GM23338 (cell line): ENCODE measurements around the gene LMAN1L. TPM values are rescaled to one million over a fixed set of nuclear protein-coding genes. Genes with fewer than 3 reads are reported as not detected.

Source experiments
- ATAC-seq: fragments of 200-7000 bp; cut with Tn5 transposase; 3 replicates; pipeline ENCODE4 v1.9.1; 2020
- DNase-seq: peaks from one replicate; pipeline ENCODE4 v3.0.0-alpha.2; 2015; ENCODE audit warnings: low spot score
- H2AFZ ChIP-seq: fragments of 200-600 bp; sonication (generic); 2 replicates; pipeline ENCODE4 v1.8.0; 2016; ENCODE audit warnings: antibody characterized with exemption, mild to moderate bottlenecking, moderate library complexity
- H3F3A ChIP-seq: fragments of 200-600 bp; sonication (generic); replicated peaks from 2 replicates; pipeline ENCODE4 v1.8.0; 2017; ENCODE audit warnings: antibody characterized with exemption, mixed run types, low read depth
- H3K27ac ChIP-seq: fragments of 200-600 bp; sonication (generic); 2 replicates; pipeline ENCODE4 v1.6.1; 2016; ENCODE audit warnings: low read depth
- H3K27me3 ChIP-seq: fragments of 200-600 bp; sonication (generic); 2 replicates; pipeline ENCODE4 v1.8.0; 2016; ENCODE audit warnings: mild to moderate bottlenecking, mixed run types, moderate library complexity; ENCODE audit not compliant: insufficient read depth
- H3K36me3 ChIP-seq: fragments of 200-600 bp; sonication (generic); 2 replicates; pipeline ENCODE4 v1.8.0; 2016; ENCODE audit warnings: mild to moderate bottlenecking; ENCODE audit not compliant: insufficient read depth
- H3K4me1 ChIP-seq: fragments of 200-600 bp; sonication (generic); 2 replicates; pipeline ENCODE4 v1.8.0; 2016; ENCODE audit warnings: mild to moderate bottlenecking, moderate library complexity; ENCODE audit not compliant: insufficient read depth
- H3K4me2 ChIP-seq: fragments of 200-600 bp; sonication (generic); 2 replicates; pipeline ENCODE4 v1.7.1; 2017; ENCODE audit warnings: mixed run types
- H3K4me3 ChIP-seq: fragments of 200-600 bp; sonication (generic); 2 replicates; pipeline ENCODE4 v1.6.1; 2016; ENCODE audit warnings: mixed run types
- H3K79me2 ChIP-seq: fragments of 200-600 bp; sonication (generic); replicated peaks from 2 replicates; pipeline ENCODE4 v1.8.0; 2017; ENCODE audit warnings: mild to moderate bottlenecking; ENCODE audit not compliant: insufficient read depth
- H3K9me2 ChIP-seq: fragments of 200-600 bp; sonication (generic); 2 replicates; pipeline ENCODE4 v1.8.0; 2017; ENCODE audit not compliant: insufficient read depth
- H4K20me1 ChIP-seq: fragments of 200-600 bp; sonication (generic); replicated peaks from 2 replicates; pipeline ENCODE4 v1.8.0; 2017; ENCODE audit warnings: mild to moderate bottlenecking; ENCODE audit not compliant: insufficient read depth
- H3K27ac Mint-ChIP-seq: 2 replicates; pipeline ENCODE4 v1.8.0; 2020; ENCODE audit warnings: inconsistent platforms, mild to moderate bottlenecking, moderate library complexity, mixed read lengths
- H3K27me3 Mint-ChIP-seq: 3 replicates; pipeline ENCODE4 v1.8.0; 2022; ENCODE audit warnings: low read depth, mild to moderate bottlenecking, moderate library complexity, mixed read lengths, inconsistent platforms; ENCODE audit not compliant: insufficient read depth, poor library complexity
- H3K36me3 Mint-ChIP-seq: 3 replicates; pipeline ENCODE4 v1.8.0; 2021; ENCODE audit warnings: low read depth, mild to moderate bottlenecking, inconsistent platforms, moderate library complexity, mixed read lengths
- H3K4me1 Mint-ChIP-seq: 3 replicates; pipeline ENCODE4 v1.8.0; 2020; ENCODE audit warnings: mild to moderate bottlenecking, inconsistent platforms, mixed read lengths
- H3K4me3 Mint-ChIP-seq: 3 replicates; pipeline ENCODE4 v1.8.0; 2021; ENCODE audit warnings: moderate library complexity, mild to moderate bottlenecking, inconsistent platforms, mixed read lengths
- H3K9me3 Mint-ChIP-seq: 3 replicates; pipeline ENCODE4 v1.8.0; 2020; ENCODE audit warnings: moderate library complexity, mild to moderate bottlenecking, inconsistent platforms, mixed read lengths
- CREB1 ChIP-seq: fragments of 250-450 bp; sonication (Bioruptor Pico); IDR thresholded peaks from 2 replicates; pipeline ENCODE4 v1.5.0; 2020; ENCODE audit warnings: low read depth, mild to moderate bottlenecking, moderate library complexity
- ETS1 ChIP-seq: IDR thresholded peaks from 2 replicates; pipeline ENCODE4 v1.6.1; 2016; ENCODE audit warnings: antibody characterized with exemption
- EZH2 ChIP-seq: fragments of 200-600 bp; sonication (generic); IDR thresholded peaks from one replicate; pipeline ENCODE4 v1.8.0; 2017; ENCODE audit warnings: antibody characterized with exemption, mild to moderate bottlenecking, low read depth; ENCODE audit not compliant: unreplicated experiment
- EZH2phosphoT487 ChIP-seq: fragments of 200-600 bp; sonication (generic); IDR thresholded peaks from one replicate; pipeline ENCODE4 v1.8.1; 2018; ENCODE audit warnings: antibody characterized with exemption; ENCODE audit not compliant: unreplicated experiment
- JUNB ChIP-seq: IDR thresholded peaks from one replicate; pipeline ENCODE4 v1.6.1; 2016; ENCODE audit warnings: antibody characterized with exemption; ENCODE audit not compliant: unreplicated experiment
- NANOG ChIP-seq: IDR thresholded peaks from 2 replicates; pipeline ENCODE4 v1.6.1; 2016; ENCODE audit warnings: antibody characterized with exemption, borderline replicate concordance
- POLR2AphosphoS5 ChIP-seq: IDR thresholded peaks from 2 replicates; pipeline ENCODE4 v1.6.1; 2016; ENCODE audit warnings: antibody characterized with exemption, low read depth
- REST ChIP-seq: IDR thresholded peaks from one replicate; pipeline ENCODE4 v1.6.1; 2018; ENCODE audit warnings: antibody characterized with exemption; ENCODE audit not compliant: unreplicated experiment
- STAT1 ChIP-seq: IDR thresholded peaks from one replicate; pipeline ENCODE4 v1.6.1; 2016; ENCODE audit warnings: antibody characterized with exemption; ENCODE audit not compliant: unreplicated experiment
- ZNF114 ChIP-seq: fragments of 250-450 bp; sonication (Bioruptor Pico); IDR thresholded peaks from 2 replicates; pipeline ENCODE4 v1.5.0; 2020; ENCODE audit warnings: mild to moderate bottlenecking, moderate library complexity
- ZNF331 ChIP-seq: fragments of 250-450 bp; sonication (Bioruptor Pico); IDR thresholded peaks from 2 replicates; pipeline ENCODE4 v1.5.0; 2020; ENCODE audit warnings: low read depth, mild to moderate bottlenecking, moderate library complexity
- polyA plus RNA-seq: library from polyadenylated mRNA; unstranded; fragments of >200 nt; fragmentation: Nextera tagmentation; extraction: Ambion mirVana; gene quantifications from 2 replicates; pipeline ENCODE4 v1.2.1, GENCODE V29; 2016
- total RNA-seq: library from RNA; depleted of rRNA; stranded (reverse); fragments of >200 nt; shearing (Covaris generic); gene quantifications from 2 replicates; pipeline ENCODE4 v1.2.3, GENCODE V29; 2014
- TF ChIP-seq, protein P1 (sequence below): fragments of 250-450 bp; sonication (Bioruptor Pico); IDR thresholded peaks from 2 replicates; pipeline ENCODE4 v1.5.0; 2020; ENCODE audit warnings: mild to moderate bottlenecking, moderate library complexity
- TF ChIP-seq, protein P2 (sequence below), 2 experiments: fragments of 200-600 bp in 1 of 2; sonication (generic) in 1 of 2; conservative IDR thresholded peaks; 2 replicates each; pipeline versions ENCODE4 v1.5.1 to v1.6.1; 2016 to 2017; ENCODE audit warnings: antibody characterized with exemption in 2 of 2, low read depth in 2 of 2, mild to moderate bottlenecking in 2 of 2, moderate library complexity in 1 of 2

LMAN1L gene
- total and polyA plus RNA-seq, 2 experiments from 2014 or later = not detected

- Histone ChIP-seq H3K4me2 (peak overlapping the region; percentile 96), H3K4me3 (peak overlapping the region; percentile 79), H3F3A (peaks cover 3% of the 10 kb centered on the region), H4K20me1 (peaks cover 30% of the 10 kb centered on the region), H3K27ac (no peak overlapping the region), H3K27me3 (peaks cover 19% of the 10 kb centered on the region), H3K9me2 (no peaks in the 10 kb centered on the region), H3K36me3 (no peaks in the 10 kb centered on the region), H2AFZ (no peak overlapping the region), H3K79me2 (peaks cover 5% of the 10 kb centered on the region), H3K4me1 (peaks cover 17% of the 10 kb centered on the region)
- peak overlapping the region; percentile 82 for H3K4me3 Mint-ChIP-seq
- no peak for DNase-seq
- H3K4me1 Mint-ChIP-seq = peaks cover 36% of the 10 kb centered on the region
- H3K27ac Mint-ChIP-seq = no peak overlapping the region
- peak; percentile 11 for ATAC-seq
- H3K9me3 Mint-ChIP-seq = no peaks in the 10 kb centered on the region
- no peaks in the 10 kb centered on the region for H3K36me3 Mint-ChIP-seq
- TF ChIP-seq ZNF331 (CRISPR knock-in tag) = no peak
- TF ChIP-seq CREB1 = no peak
- no peak for TF ChIP-seq NANOG
- no peak for TF ChIP-seq POLR2AphosphoS5
- TF ChIP-seq, protein P1, sequence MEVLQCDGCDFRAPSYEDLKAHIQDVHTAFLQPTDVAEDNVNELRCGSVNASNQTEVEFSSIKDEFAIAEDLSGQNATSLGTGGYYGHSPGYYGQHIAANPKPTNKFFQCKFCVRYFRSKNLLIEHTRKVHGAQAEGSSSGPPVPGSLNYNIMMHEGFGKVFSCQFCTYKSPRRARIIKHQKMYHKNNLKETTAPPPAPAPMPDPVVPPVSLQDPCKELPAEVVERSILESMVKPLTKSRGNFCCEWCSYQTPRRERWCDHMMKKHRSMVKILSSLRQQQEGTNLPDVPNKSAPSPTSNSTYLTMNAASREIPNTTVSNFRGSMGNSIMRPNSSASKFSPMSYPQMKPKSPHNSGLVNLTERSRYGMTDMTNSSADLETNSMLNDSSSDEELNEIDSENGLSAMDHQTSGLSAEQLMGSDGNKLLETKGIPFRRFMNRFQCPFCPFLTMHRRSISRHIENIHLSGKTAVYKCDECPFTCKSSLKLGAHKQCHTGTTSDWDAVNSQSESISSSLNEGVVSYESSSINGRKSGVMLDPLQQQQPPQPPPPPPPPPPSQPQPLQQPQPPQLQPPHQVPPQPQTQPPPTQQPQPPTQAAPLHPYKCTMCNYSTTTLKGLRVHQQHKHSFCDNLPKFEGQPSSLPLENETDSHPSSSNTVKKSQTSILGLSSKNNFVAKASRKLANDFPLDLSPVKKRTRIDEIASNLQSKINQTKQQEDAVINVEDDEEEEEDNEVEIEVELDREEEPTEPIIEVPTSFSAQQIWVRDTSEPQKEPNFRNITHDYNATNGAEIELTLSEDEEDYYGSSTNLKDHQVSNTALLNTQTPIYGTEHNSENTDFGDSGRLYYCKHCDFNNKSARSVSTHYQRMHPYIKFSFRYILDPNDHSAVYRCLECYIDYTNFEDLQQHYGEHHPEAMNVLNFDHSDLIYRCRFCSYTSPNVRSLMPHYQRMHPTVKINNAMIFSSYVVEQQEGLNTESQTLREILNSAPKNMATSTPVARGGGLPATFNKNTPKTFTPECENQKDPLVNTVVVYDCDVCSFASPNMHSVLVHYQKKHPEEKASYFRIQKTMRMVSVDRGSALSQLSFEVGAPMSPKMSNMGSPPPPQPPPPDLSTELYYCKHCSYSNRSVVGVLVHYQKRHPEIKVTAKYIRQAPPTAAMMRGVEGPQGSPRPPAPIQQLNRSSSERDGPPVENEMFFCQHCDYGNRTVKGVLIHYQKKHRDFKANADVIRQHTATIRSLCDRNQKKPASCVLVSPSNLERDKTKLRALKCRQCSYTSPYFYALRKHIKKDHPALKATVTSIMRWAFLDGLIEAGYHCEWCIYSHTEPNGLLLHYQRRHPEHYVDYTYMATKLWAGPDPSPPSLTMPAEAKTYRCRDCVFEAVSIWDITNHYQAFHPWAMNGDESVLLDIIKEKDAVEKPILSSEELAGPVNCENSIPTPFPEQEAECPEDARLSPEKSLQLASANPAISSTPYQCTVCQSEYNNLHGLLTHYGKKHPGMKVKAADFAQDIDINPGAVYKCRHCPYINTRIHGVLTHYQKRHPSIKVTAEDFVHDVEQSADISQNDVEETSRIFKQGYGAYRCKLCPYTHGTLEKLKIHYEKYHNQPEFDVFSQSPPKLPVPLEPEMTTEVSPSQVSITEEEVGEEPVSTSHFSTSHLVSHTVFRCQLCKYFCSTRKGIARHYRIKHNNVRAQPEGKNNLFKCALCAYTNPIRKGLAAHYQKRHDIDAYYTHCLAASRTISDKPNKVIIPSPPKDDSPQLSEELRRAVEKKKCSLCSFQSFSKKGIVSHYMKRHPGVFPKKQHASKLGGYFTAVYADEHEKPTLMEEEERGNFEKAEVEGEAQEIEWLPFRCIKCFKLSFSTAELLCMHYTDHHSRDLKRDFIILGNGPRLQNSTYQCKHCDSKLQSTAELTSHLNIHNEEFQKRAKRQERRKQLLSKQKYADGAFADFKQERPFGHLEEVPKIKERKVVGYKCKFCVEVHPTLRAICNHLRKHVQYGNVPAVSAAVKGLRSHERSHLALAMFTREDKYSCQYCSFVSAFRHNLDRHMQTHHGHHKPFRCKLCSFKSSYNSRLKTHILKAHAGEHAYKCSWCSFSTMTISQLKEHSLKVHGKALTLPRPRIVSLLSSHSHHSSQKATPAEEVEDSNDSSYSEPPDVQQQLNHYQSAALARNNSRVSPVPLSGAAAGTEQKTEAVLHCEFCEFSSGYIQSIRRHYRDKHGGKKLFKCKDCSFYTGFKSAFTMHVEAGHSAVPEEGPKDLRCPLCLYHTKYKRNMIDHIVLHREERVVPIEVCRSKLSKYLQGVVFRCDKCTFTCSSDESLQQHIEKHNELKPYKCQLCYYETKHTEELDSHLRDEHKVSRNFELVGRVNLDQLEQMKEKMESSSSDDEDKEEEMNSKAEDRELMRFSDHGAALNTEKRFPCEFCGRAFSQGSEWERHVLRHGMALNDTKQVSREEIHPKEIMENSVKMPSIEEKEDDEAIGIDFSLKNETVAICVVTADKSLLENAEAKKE (CRISPR knock-in tag) = no peak
- TF ChIP-seq STAT1 = no peak
- TF ChIP-seq REST = no peak
- no peak for TF ChIP-seq ETS1
- TF ChIP-seq EZH2phosphoT487 = no peak
- no peak for TF ChIP-seq JUNB
- no peak for TF ChIP-seq EZH2
- TF ChIP-seq, protein P2, sequence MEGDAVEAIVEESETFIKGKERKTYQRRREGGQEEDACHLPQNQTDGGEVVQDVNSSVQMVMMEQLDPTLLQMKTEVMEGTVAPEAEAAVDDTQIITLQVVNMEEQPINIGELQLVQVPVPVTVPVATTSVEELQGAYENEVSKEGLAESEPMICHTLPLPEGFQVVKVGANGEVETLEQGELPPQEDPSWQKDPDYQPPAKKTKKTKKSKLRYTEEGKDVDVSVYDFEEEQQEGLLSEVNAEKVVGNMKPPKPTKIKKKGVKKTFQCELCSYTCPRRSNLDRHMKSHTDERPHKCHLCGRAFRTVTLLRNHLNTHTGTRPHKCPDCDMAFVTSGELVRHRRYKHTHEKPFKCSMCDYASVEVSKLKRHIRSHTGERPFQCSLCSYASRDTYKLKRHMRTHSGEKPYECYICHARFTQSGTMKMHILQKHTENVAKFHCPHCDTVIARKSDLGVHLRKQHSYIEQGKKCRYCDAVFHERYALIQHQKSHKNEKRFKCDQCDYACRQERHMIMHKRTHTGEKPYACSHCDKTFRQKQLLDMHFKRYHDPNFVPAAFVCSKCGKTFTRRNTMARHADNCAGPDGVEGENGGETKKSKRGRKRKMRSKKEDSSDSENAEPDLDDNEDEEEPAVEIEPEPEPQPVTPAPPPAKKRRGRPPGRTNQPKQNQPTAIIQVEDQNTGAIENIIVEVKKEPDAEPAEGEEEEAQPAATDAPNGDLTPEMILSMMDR (conservative IDR thresholded peaks at IDR 0.05; ENCODE audit: low read depth in 2 of 2) = no peak
- no peak for TF ChIP-seq ZNF114 (CRISPR knock-in tag)
- peaks cover 23% of the 10 kb centered on the region for H3K27me3 Mint-ChIP-seq
Measured at GRCh38 chr15:74783072-74783807, 29.4 kb upstream of the LMAN1L start.
